Heart left ventricle (tissue), 16 donors: ENCODE measurements around the gene SLC22A2. TPM values are rescaled to one million over a fixed set of nuclear protein-coding genes. Genes with fewer than 3 reads are reported as not detected.
A peak's percentile ranks its signal among the peaks of the same experiment; 100 is the strongest.

Experiments used
- ATAC-seq, 4 donors: fragments of 200-7000 bp; cut with Tn5 transposase; one replicate each; pipeline ENCODE4 v1.9.1; 2020 to 2022; ENCODE audit warnings: moderate library complexity in 4 of 4, mild to moderate bottlenecking in 3 of 4, moderate number of reproducible peaks in 1 of 4
- DNase-seq, 5 donors: peaks; one replicate each; pipeline ENCODE4 v3.0.0-alpha.2; 2020
- H3K27ac ChIP-seq, 12 donors: fragments of 200-600 bp; sonication (generic) in 4 of 12; one replicate each; pipeline versions ENCODE4 v1.5.0 to v1.8.0; 2016 to 2022; ENCODE audit warnings: mild to moderate bottlenecking in 2 of 12
- H3K27me3 ChIP-seq, 9 donors: fragments of 200-600 bp; sonication (generic) in 2 of 9; one replicate each; pipeline versions ENCODE4 v1.5.1 to v1.8.0; 2016 to 2022; ENCODE audit warnings: mild to moderate bottlenecking in 3 of 9
- H3K36me3 ChIP-seq, 9 donors: fragments of 200-600 bp; sonication (generic) in 2 of 9; one replicate each; pipeline versions ENCODE4 v1.5.0 to v1.8.0; 2018 to 2022; ENCODE audit warnings: mild to moderate bottlenecking in 2 of 9
- H3K4me1 ChIP-seq, 12 donors: fragments of 200-600 bp; sonication (generic) in 4 of 12; one replicate each; pipeline versions ENCODE4 v1.5.0 to v1.8.0; 2016 to 2022; ENCODE audit warnings: mild to moderate bottlenecking in 3 of 12
- H3K4me3 ChIP-seq, 12 donors: fragments of 200-600 bp; sonication (generic) in 4 of 12; one replicate each; pipeline versions ENCODE4 v1.5.0 to v1.8.0; 2017 to 2022; ENCODE audit warnings: mild to moderate bottlenecking in 9 of 12, moderate library complexity in 4 of 12
- H3K9me3 ChIP-seq, 12 donors: fragments of 200-600 bp; sonication (generic) in 4 of 12; one replicate each; pipeline versions ENCODE4 v1.5.0 to v1.8.0; 2016 to 2022; ENCODE audit warnings: mild to moderate bottlenecking in 1 of 12
- CTCF ChIP-seq, 12 donors: fragments of 200-600 bp; sonication (generic) in 4 of 12; IDR thresholded peaks; one replicate each; pipeline versions ENCODE4 v1.5.0 to v1.8.0; 2018 to 2022; ENCODE audit warnings: antibody characterized with exemption in 12 of 12, mild to moderate bottlenecking in 5 of 12
- POLR2A ChIP-seq, 2 donors: fragments of 450-650 bp; IDR thresholded peaks; one replicate each; pipeline ENCODE4 v1.6.1; 2017; ENCODE audit warnings: antibody characterized with exemption in 2 of 2, mild to moderate bottlenecking in 2 of 2, moderate library complexity in 2 of 2
- WGBS, 4 donors: extraction: QIAGEN DNeasy Blood & Tissue Kit in 2 of 4; methylation state at CpG; one replicate each; pipeline versions ENCODE4 v1.1.5 to v1.1.7; 2013 to 2018; 5-methylcytosine and 5-hydroxymethylcytosine counted together
- intact Hi-C, 10 donors: fragments of 100-400 bp; cut with DNase I; formaldehyde crosslinking; loops; one replicate each; pipeline versions ENCODE4 v1.11.1 to v1.14.2; 2022
- polyA plus RNA-seq, 2 donors: library from polyadenylated mRNA; stranded (reverse); fragments of 200-250 nt; gene quantifications; one replicate each; pipeline ENCODE4 v1.2.3, GENCODE V29; 2013
- total RNA-seq, 9 donors: library from RNA; depleted of rRNA in 2 of 9; stranded (reverse); fragments of >200 nt in 2 of 9; fragmentation: NEBNext Ultra II Directional in 3 of 9; extraction: Animal tissue kit (Norgen Biotek cat#: 25700) in 3 of 9; gene quantifications; one replicate each; pipeline versions ENCODE4 v1.1.0 to v1.2.4, GENCODE V29; 2016 to 2023
- donor health status: ischemic (EF 13 %, LVEDD 7.1; RV severe dilation, severe dysfunction).
- donor health status: healthy with polysubstance abuse.
- donor health status: DM: no; HTN: yes; CAD: no.
- donor health status: DM: no; HTN: no; CAD: no.
- donor health status: ischemic (EF 25% LVEDD 6.9; RV normal size, moderate dysfunction).
- donor health status: ischemic (EF 25% LVEDD 5.7; RV mildly dilated, moderate dysfunction).
- donor health status: healthy.
- donor health status: DM: yes; HTN: yes; CAD: no.
- donor health status: ischemic (EF 35%, LVEDD 5.7; RV mildly dilated, moderate dysfunction).
- donor health status: nonischemic (EF 11% LVEDD 7.7; RV severe dilation, severe dysfunction).
- donor health status: DM: yes; HTN: yes; CAD: no.
- donor health status: PGD.
- donor health status: ischemic (EF 29% LVEDD 5.4; RV normal size, mild dysfunction).
- donor health status: nonischemic (EF 23%, LVEDD 6.1; RV moderate dilation, normal function).

SLC22A2 gene
- total and polyA plus RNA-seq, 11 donors = not detected

- no peak for ATAC-seq
Measured at GRCh38 chr6:160252073-160252813, 6.4 kb downstream of the SLC22A2 start.

GRCh38 chr6:160249671-160250070, 8.9 kb downstream of the SLC22A2 start:
- intact Hi-C loops = no loop called here
- Histone ChIP-seq H3K9me3 (no peaks in the 10 kb centered on the region), H3K36me3 (no peaks in the 10 kb centered on the region), H3K4me3 (no peak overlapping the region), H3K4me1 (peaks cover 0 to 5% (median 0%) of the 10 kb centered on the region in 12 donors), H3K27me3 (peaks cover 0 to 3% (median 0%) of the 10 kb centered on the region in 9 donors), H3K27ac (no peak overlapping the region)
- 74 to 79% (median 75%) methylated on average over 3 of the region's 3 CpGs for WGBS, 4 donors
- ATAC-seq (no peak), DNase-seq (no peak)
- no peak for TF ChIP-seq CTCF (IDR thresholded peaks at IDR 0.05)
- no peak for TF ChIP-seq POLR2A (IDR thresholded peaks at IDR 0.05)

More at GRCh38 chr6:160252073-160252813, 6.4 kb downstream of the SLC22A2 start:
- 75 to 84% (median 80%) methylated on average over 1 of the region's 1 CpG for WGBS, 4 donors
- TF ChIP-seq POLR2A (IDR thresholded peaks at IDR 0.05) (no peak), CTCF (IDR thresholded peaks at IDR 0.05) (no peak)
- no peak overlapping the region for H3K27ac ChIP-seq
- no peak overlapping the region for H3K4me3 ChIP-seq
- H3K36me3 ChIP-seq = no peaks in the 10 kb centered on the region
- intact Hi-C loops = no loop called here
- peaks cover 0 to 3% (median 0%) of the 10 kb centered on the region in 9 donors for H3K27me3 ChIP-seq
- peaks cover 0 to 5% (median 0%) of the 10 kb centered on the region in 12 donors for H3K4me1 ChIP-seq
- H3K9me3 ChIP-seq = no peaks in the 10 kb centered on the region
- no peak for DNase-seq

GRCh38 chr6:160248538-160248937, 10.1 kb downstream of the SLC22A2 start:
- Histone ChIP-seq H3K4me1 (peaks cover 0 to 5% (median 0%) of the 10 kb centered on the region in 12 donors), H3K36me3 (no peaks in the 10 kb centered on the region), H3K4me3 (no peak overlapping the region), H3K27ac (no peak overlapping the region), H3K27me3 (peaks cover 0 to 3% (median 0%) of the 10 kb centered on the region in 9 donors), H3K9me3 (no peaks in the 10 kb centered on the region)
- ATAC-seq = no peak
- TF ChIP-seq POLR2A (IDR thresholded peaks at IDR 0.05) (no peak), CTCF (IDR thresholded peaks at IDR 0.05) (no peak)
- 84 to 97% (median 86%) methylated on average over 1 of the region's 1 CpG for WGBS, 4 donors
- intact Hi-C loops = no loop called here
- no peak for DNase-seq

- intact Hi-C loops = no loop called here
- H3K27me3 ChIP-seq = peaks cover 0 to 3% (median 0%) of the 10 kb centered on the region in 9 donors
- peaks cover 0 to 5% (median 0%) of the 10 kb centered on the region in 12 donors for H3K4me1 ChIP-seq
- TF ChIP-seq POLR2A (IDR thresholded peaks at IDR 0.05) (no peak), CTCF (IDR thresholded peaks at IDR 0.05) (no peak)
- H3K4me3 ChIP-seq = no peak overlapping the region
- 55 to 62% (median 58%) methylated on average over 3 of the region's 3 CpGs for WGBS, 4 donors
- DNase-seq (peak; percentile 18 to 62 (median 36)), ATAC-seq (no peak)
- H3K27ac ChIP-seq = peak overlapping the region in 1 of 12 donors; percentile 42
- no peaks in the 10 kb centered on the region for H3K36me3 ChIP-seq
- no peaks in the 10 kb centered on the region for H3K9me3 ChIP-seq
Measured at GRCh38 chr6:160247457-160247883, 11.2 kb downstream of the SLC22A2 start.
